B cell (primary cell): ENCODE results near the gene FAM227B. TPM values are rescaled to one million over a fixed set of nuclear protein-coding genes. Genes with fewer than 3 reads are reported as not detected.

Experiments
- ATAC-seq: fragments of 200-7000 bp; cut with Tn5 transposase; one replicate; pipeline ENCODE4 v1.10.0; 2021; ENCODE audit warnings: low read depth, mild to moderate bottlenecking, moderate number of reproducible peaks, moderate library complexity
- CTCF ChIA-PET: fragments of 350-600 bp; sonication (Branson Sonifier 250); formaldehyde crosslinking; loops from one replicate; lab custom pipeline; 2021; ENCODE audit warnings: antibody characterized with exemption, inconsistent platforms; lab: Charles Lee
- POLR2A ChIA-PET: fragments of 350-600 bp; sonication (Branson Sonifier 250); formaldehyde crosslinking; loops from one replicate; lab custom pipeline; 2021; ENCODE audit warnings: antibody characterized with exemption; lab: Charles Lee
- DNase-seq: peaks from one replicate; pipeline ENCODE4 v3.0.0; 2013
- H2AFZ ChIP-seq: 2 replicates; pipeline ENCODE4 v1.6.1; 2012; ENCODE audit warnings: mild to moderate bottlenecking, low read depth, low read length; ENCODE audit not compliant: insufficient read depth, poor library complexity, severe bottlenecking
- H3K27ac ChIP-seq, 2 donors: 1 replicate in 1 of 2; 2 replicates in 1 of 2; pipeline ENCODE4 v1.5.1; 2012 to 2013; ENCODE audit warnings: low read length in 2 of 2, mild to moderate bottlenecking in 2 of 2, moderate library complexity in 1 of 2
- H3K27me3 ChIP-seq, 4 experiments: fragments of 200-600 bp in 1 of 4; sonication (generic) in 1 of 4; replicated peaks in 1 of 4; 1 replicate in 2 of 4; 2 replicates in 2 of 4; pipeline versions ENCODE4 v1.6.1 to v1.7.0; 2013 to 2016; ENCODE audit warnings: low read length in 3 of 4, mild to moderate bottlenecking in 2 of 4, mixed read lengths in 1 of 4, moderate library complexity in 1 of 4; ENCODE audit not compliant: insufficient read depth in 4 of 4, control insufficient read depth in 3 of 4; ENCODE audit errors: control extremely low read depth in 1 of 4
- H3K36me3 ChIP-seq, 2 experiments: replicated peaks in 1 of 2; 1 replicate in 1 of 2; 2 replicates in 1 of 2; pipeline versions ENCODE4 v1.6.1 to v1.7.1; 2013; ENCODE audit warnings: low read length in 1 of 2; ENCODE audit not compliant: insufficient read depth in 2 of 2, control insufficient read depth in 1 of 2; ENCODE audit errors: control extremely low read depth in 1 of 2, extremely low read depth in 1 of 2
- H3K4me1 ChIP-seq, 2 donors: fragments of 200-600 bp in 1 of 2; sonication (generic) in 1 of 2; 1 replicate in 1 of 2; 2 replicates in 1 of 2; pipeline versions ENCODE4 v1.5.1 to v1.6.1; 2013 to 2017; ENCODE audit warnings: low read length in 2 of 2; ENCODE audit not compliant: control insufficient read depth in 2 of 2, insufficient read depth in 2 of 2
- H3K4me2 ChIP-seq: replicated peaks from 2 replicates; pipeline ENCODE3; 2012; ENCODE audit warnings: mild to moderate bottlenecking, low read depth, low read length; ENCODE audit not compliant: poor library complexity, severe bottlenecking
- H3K4me3 ChIP-seq, 5 experiments: fragments of 200-600 bp in 1 of 5; sonication (generic) in 1 of 5; 1 replicate in 3 of 5; 2 replicates in 2 of 5; pipeline versions ENCODE4 v1.5.1 to v1.7.0; 2011 to 2016; ENCODE audit warnings: low read length in 4 of 5, mild to moderate bottlenecking in 4 of 5, low read depth in 2 of 5, control low read depth in 1 of 5, moderate library complexity in 1 of 5; ENCODE audit not compliant: insufficient read depth in 1 of 5; ENCODE audit errors: control extremely low read depth in 1 of 5, extremely low read depth in 1 of 5
- H3K79me2 ChIP-seq: fragments of 200-600 bp; sonication (generic); one replicate; pipeline ENCODE4 v1.6.0; 2016; ENCODE audit warnings: low read length; ENCODE audit not compliant: control insufficient read depth, insufficient read depth
- H3K9ac ChIP-seq: fragments of 200-600 bp; sonication (generic); 2 replicates; pipeline ENCODE4 v1.6.1; 2017; ENCODE audit warnings: mild to moderate bottlenecking, low read length, moderate library complexity
- H3K9me3 ChIP-seq, 3 donors: one replicate each; pipeline versions ENCODE4 v1.6.1 to v1.7.1; 2013; ENCODE audit warnings: low read length in 2 of 3; ENCODE audit not compliant: control insufficient read depth in 2 of 3, insufficient read depth in 1 of 3; ENCODE audit errors: control extremely low read depth in 1 of 3
- H4K20me1 ChIP-seq: 2 replicates; pipeline ENCODE4 v1.6.0; 2012; ENCODE audit warnings: mild to moderate bottlenecking, low read length; ENCODE audit not compliant: insufficient read depth, control insufficient read depth, poor library complexity, severe bottlenecking
- H3K27ac Mint-ChIP-seq: one replicate; pipeline ENCODE4 v1.8.0; 2021; ENCODE audit warnings: mixed read lengths
- H3K27me3 Mint-ChIP-seq: one replicate; pipeline ENCODE4 v1.8.0; 2021; ENCODE audit warnings: mixed read lengths
- H3K4me1 Mint-ChIP-seq: one replicate; pipeline ENCODE4 v1.8.0; 2021; ENCODE audit warnings: mixed read lengths
- H3K4me3 Mint-ChIP-seq: one replicate; pipeline ENCODE4 v1.8.0; 2021; ENCODE audit warnings: mixed read lengths
- H3K9me3 Mint-ChIP-seq: one replicate; pipeline ENCODE4 v1.8.0; 2022; ENCODE audit warnings: mixed read lengths; ENCODE audit not compliant: insufficient read depth
- CTCF ChIP-seq: fragments of 200-600 bp; IDR thresholded peaks from one replicate; pipeline ENCODE4 v1.8.0; 2022; ENCODE audit warnings: antibody characterized with exemption, mild to moderate bottlenecking
- EZH2 ChIP-seq: IDR thresholded peaks from 2 replicates; pipeline ENCODE4 v1.6.1; 2012; ENCODE audit warnings: borderline replicate concordance, low read depth, mild to moderate bottlenecking, moderate library complexity, low read length; ENCODE audit not compliant: insufficient read depth, poor library complexity, severe bottlenecking
- WGBS: methylation state at CpG from one replicate; pipeline ENCODE4 v1.1.5; 2013; ENCODE audit warnings: missing lambda C conversion rate; ENCODE audit not compliant: insufficient coverage; 5-methylcytosine and 5-hydroxymethylcytosine counted together
- intact Hi-C: fragments of 100-400 bp; cut with micrococcal nuclease; formaldehyde crosslinking; loops from one replicate; pipeline ENCODE4 v1.10.0; 2022
- polyA plus RNA-seq: library from polyadenylated mRNA; depleted of rRNA; stranded (reverse); fragments of >200 nt; gene quantifications from 2 replicates; pipeline ENCODE4 v1.2.3, GENCODE V29; 2012
- total RNA-seq, 2 donors: library from RNA; stranded (reverse); fragments of 120-200 nt in 1 of 2; gene quantifications; 1 replicate in 1 of 2; 2 replicates in 1 of 2; pipeline versions ENCODE4 v1.2.3 to v1.2.4, GENCODE V29; 2013 to 2022

Gene FAM227B
- total and polyA plus RNA-seq, 2 donors (not counting 1 experiment from before 2014, with no cell fraction given), result 5.6 to 8.9 TPM

GRCh38 chr15:49627407-49627877 lies 6.8 kb upstream of the FAM227B start:
- H2AFZ ChIP-seq, result no peak overlapping the region
- no CpG with 5 or more reads among the region's 1 CpG for WGBS
- intact Hi-C loops, result no loop called here
- Mint-ChIP-seq H3K4me3 (no peak overlapping the region), H3K27me3 (no peaks in the 10 kb centered on the region), H3K9me3 (peaks cover 4% of the 10 kb centered on the region), H3K4me1 (no peaks in the 10 kb centered on the region), H3K27ac (no peak overlapping the region)
- H3K36me3 ChIP-seq, result peaks cover 0 to 8% of the 10 kb centered on the region in 2 experiments
- no peak for TF ChIP-seq CTCF
- no peak for TF ChIP-seq EZH2
- no peaks in the 10 kb centered on the region for H4K20me1 ChIP-seq
- H3K4me1 ChIP-seq, result no peaks in the 10 kb centered on the region
- H3K27me3 ChIP-seq, result no peaks in the 10 kb centered on the region
- DNase-seq (no peak), ATAC-seq (no peak)
- H3K79me2 ChIP-seq, result peaks cover 6% of the 10 kb centered on the region
- H3K27ac ChIP-seq, result no peak overlapping the region
- CTCF ChIA-PET, result no interaction called here
- H3K9ac ChIP-seq, result no peak overlapping the region
- H3K4me2 ChIP-seq, result no peak overlapping the region
- peaks cover 0 to 8% (median 5%) of the 10 kb centered on the region in 3 donors for H3K9me3 ChIP-seq
- POLR2A ChIA-PET, result no interaction called here
- H3K4me3 ChIP-seq, result no peak overlapping the region

GRCh38 chr15:49625460-49626036 lies 4.9 kb upstream of the FAM227B start:
- WGBS, result 100% methylated on average over 2 of the region's 5 CpGs
- CTCF ChIA-PET, result no interaction called here
- H3K9me3 ChIP-seq, result peaks cover 0 to 8% (median 5%) of the 10 kb centered on the region in 3 donors
- Mint-ChIP-seq H3K27ac (no peak overlapping the region), H3K4me1 (peaks cover 13% of the 10 kb centered on the region), H3K9me3 (peaks cover 4% of the 10 kb centered on the region), H3K27me3 (no peaks in the 10 kb centered on the region), H3K4me3 (no peak overlapping the region)
- peaks cover 18% of the 10 kb centered on the region for H3K79me2 ChIP-seq
- H2AFZ ChIP-seq, result no peak overlapping the region
- no peaks in the 10 kb centered on the region for H4K20me1 ChIP-seq
- no peak overlapping the region for H3K4me3 ChIP-seq
- H3K27ac ChIP-seq, result no peak overlapping the region
- no peak for ATAC-seq
- intact Hi-C loops, result no loop called here
- no peaks in the 10 kb centered on the region for H3K27me3 ChIP-seq
- peaks cover 0 to 8% of the 10 kb centered on the region in 2 experiments for H3K36me3 ChIP-seq
- H3K4me1 ChIP-seq, result peaks cover 8 to 9% of the 10 kb centered on the region in 2 donors
- H3K9ac ChIP-seq, result no peak overlapping the region
- POLR2A ChIA-PET, result no interaction called here
- no peak for DNase-seq
- no peak overlapping the region for H3K4me2 ChIP-seq
- TF ChIP-seq CTCF (no peak), EZH2 (no peak)
